Raji (cell line): ENCODE data around the gene NAV1.

Source experiments
- POLR2A ChIP-seq: IDR thresholded peaks from 2 replicates; pipeline ENCODE4 v1.6.1; 2011; ENCODE audit warnings: low read depth, low read length, control low read depth; ENCODE audit not compliant: insufficient read depth

Gene NAV1

DNA sequence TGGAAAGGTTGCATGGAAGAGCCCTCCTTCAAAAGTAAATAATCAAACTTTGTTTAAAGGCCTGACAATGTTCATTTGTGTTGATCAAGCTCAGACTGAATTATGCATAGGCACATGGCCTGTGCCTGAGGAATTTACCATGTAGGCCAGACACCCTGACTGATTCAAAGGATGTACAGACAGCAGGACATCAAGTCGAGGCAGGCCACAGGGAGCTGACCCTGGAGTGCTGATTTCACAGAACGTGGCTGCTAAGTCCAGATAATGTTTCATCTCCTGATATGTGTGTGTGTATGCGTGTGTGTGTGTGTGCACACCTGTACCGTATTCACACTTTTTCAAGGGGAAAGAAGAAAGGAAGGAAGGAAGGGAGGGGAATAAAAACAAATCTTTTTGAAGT, 34.1 kb downstream of the NAV1 start:
- TF ChIP-seq POLR2A = no peak

- no peak for TF ChIP-seq POLR2A
Measured at GRCh38 chr1:201573923-201574322, 35.0 kb downstream of the NAV1 start.

DNA sequence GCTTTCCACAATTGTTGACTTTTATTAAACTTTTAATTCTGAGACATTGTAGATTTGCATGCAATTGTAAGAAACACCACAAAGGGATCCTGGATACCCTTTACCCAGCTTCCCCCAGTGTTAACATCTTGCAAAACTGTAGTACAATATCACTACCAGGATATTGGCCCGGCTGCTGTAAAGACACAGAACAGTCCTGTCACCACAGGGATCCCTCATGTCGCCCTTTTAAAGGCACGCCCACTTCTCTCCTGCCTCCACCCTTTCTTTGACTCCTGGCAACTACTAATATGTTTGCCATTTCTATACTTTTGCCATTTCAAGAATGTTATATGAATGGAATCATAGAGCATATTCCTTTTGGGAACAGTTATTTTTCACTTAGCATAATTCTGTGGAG, 37.0 kb downstream of the NAV1 start:
- TF ChIP-seq POLR2A = no peak

GRCh38 chr1:201576914-201577313, 38.0 kb downstream of the NAV1 start:
- no peak for TF ChIP-seq POLR2A

GRCh38 chr1:201578008-201578888, 39.3 kb downstream of the NAV1 start:
- no peak for TF ChIP-seq POLR2A

DNA sequence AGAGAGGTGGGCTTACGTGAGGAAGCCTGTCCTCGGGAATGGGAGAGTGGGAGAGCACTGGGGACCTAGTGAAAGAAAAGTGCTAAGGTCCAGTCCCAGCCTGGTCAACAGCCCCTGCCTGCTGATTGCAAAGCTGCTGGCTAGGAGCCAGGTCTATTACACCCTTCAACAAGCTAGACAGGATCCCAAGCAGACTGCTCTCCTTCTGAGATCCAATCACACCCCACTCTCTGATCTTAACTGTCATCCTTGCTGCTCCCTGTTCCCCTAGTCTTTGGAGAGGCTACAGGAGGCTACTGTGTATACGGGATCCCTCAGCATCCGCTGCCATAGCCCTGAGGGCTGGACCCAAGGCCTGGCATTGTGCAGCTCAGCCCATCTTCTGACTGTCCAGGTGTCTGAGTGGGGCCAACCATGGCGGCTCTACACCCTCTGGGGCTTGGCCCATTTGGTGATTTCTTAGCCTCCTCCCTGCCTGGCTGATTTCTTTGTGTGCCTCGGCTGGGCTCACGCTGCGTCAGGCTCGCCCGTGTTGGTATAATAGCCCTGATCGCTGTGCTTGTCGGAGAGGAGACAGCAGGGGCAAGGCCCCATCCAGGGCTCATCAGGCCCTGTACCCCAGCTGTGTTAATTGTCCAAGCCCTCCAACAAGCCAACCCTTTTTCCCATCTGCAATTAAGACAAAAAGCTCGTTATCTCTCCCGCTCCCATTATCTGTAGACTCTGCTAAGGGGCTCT, 43.9 kb downstream of the NAV1 start:
- TF ChIP-seq POLR2A = no peak

DNA sequence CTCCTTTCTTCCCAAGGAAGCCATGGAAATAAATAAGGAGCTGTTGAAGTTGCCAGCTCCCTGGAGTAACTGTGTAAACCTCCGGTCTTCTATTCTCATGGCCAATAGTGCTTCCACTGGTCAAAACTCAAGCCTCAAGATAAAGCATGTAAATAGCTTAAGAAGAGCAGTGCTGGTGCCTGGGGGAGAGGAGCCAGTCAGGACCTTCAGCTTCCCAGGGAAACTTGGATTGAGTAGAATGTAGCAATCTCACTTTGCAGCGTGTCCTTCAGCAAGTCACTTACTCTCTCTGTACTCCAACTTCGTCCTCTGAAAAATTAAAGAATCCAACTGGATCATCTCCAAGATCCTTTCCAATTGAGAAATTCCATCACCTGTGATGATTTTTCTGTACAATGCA, 44.7 kb downstream of the NAV1 start:
- TF ChIP-seq POLR2A = no peak

GRCh38 chr1:201584471-201585092, 45.7 kb downstream of the NAV1 start:
- TF ChIP-seq POLR2A = no peak

- no peak for TF ChIP-seq POLR2A
Measured at GRCh38 chr1:201585093-201585483, 46.2 kb downstream of the NAV1 start.

GRCh38 chr1:201585901-201586300, 47.0 kb downstream of the NAV1 start:
- TF ChIP-seq POLR2A = no peak

- TF ChIP-seq POLR2A = peak; percentile 28; the same call in 1 of the 2 replicates
Measured at GRCh38 chr1:201586806-201587205, 47.9 kb downstream of the NAV1 start.

DNA sequence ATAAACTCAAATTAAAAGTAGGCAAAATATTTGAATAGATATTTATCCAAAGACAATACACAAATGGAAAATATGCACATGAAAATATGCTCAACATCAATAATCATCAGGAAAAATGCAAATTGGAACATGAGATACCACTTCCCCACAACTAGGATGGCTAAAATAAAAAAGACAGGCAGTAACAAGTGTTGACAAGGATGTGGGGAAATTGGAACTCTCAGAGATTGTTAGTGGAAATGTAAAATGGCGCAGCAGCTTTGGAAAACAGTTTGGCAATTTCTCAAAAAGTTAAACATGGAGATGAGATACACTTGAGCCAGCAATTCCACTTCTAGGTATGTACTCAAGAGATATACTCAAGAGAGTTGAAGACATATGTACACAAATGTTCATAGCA, 48.8 kb downstream of the NAV1 start:
- TF ChIP-seq POLR2A = no peak
